GM21737 (cell line): Measurements from ENCODE around the gene GJB3.
"Not testable (repeated sequence)": the region's sequence is repeated elsewhere in the genome, so short reads cannot be mapped to it uniquely, and the experiment has no call there.

ENCODE experiments used
- ATAC-seq: cut with Tn5 transposase; IDR thresholded peaks from one replicate; pipeline ENCODE4 v1.9.1; 2021; ENCODE audit warnings: mild to moderate bottlenecking, moderate library complexity; ENCODE audit not compliant: unreplicated experiment

GJB3 gene

GRCh38 chr1:34818862-34819261, 37.8 kb downstream of the GJB3 start:
- ATAC-seq: not testable (repeated sequence)

GRCh38 chr1:34822202-34822601, 41.2 kb downstream of the GJB3 start:
- ATAC-seq: no peak

- no peak for ATAC-seq
These were observed 43.9 kb downstream of the GJB3 start for GRCh38 chr1:34824817-34825454.

GRCh38 chr1:34825455-34826091, 44.6 kb downstream of the GJB3 start:
- ATAC-seq: no peak

- no peak for ATAC-seq
These were observed 46.4 kb downstream of the GJB3 start for GRCh38 chr1:34827341-34827941.

- no peak for ATAC-seq
These were observed 47.6 kb downstream of the GJB3 start for GRCh38 chr1:34828611-34829010.

GRCh38 chr1:34829250-34829649, 48.2 kb downstream of the GJB3 start:
- no peak for ATAC-seq

GRCh38 chr1:34831721-34832246, 50.8 kb downstream of the GJB3 start:
- no peak for ATAC-seq

- ATAC-seq: no peak
These were observed 52.7 kb downstream of the GJB3 start for GRCh38 chr1:34833711-34834110.
